Activated CD4-positive, alpha-beta T cell treated with anti-CD3 and anti-CD28 coated beads, Interleukin-2, amount 10 ng/mL, durations not matched to agents 7 days and 5 days (primary cell): ENCODE measurements around the gene LRTM2. TPM values are rescaled to one million over a fixed set of nuclear protein-coding genes. Genes with fewer than 3 reads are reported as not detected.

Source experiments
- CTCF ChIA-PET: fragments of 350-600 bp; sonication (Branson Sonifier 250); formaldehyde crosslinking; loops from one replicate; lab custom pipeline; 2021; ENCODE audit warnings: antibody characterized with exemption; lab: Charles Lee
- POLR2A ChIA-PET: fragments of 350-600 bp; sonication (Branson Sonifier 250); formaldehyde crosslinking; loops from one replicate; lab custom pipeline; 2021; ENCODE audit warnings: antibody characterized with exemption; lab: Charles Lee
- DNase-seq: peaks from one replicate; pipeline ENCODE4 v3.0.0-alpha.2; 2020
- H3K27ac Mint-ChIP-seq: one replicate; pipeline ENCODE4 v1.8.0; 2021; ENCODE audit warnings: mild to moderate bottlenecking, moderate library complexity, mixed read lengths
- H3K27me3 Mint-ChIP-seq: one replicate; pipeline ENCODE4 v1.8.0; 2021; ENCODE audit warnings: mixed read lengths
- H3K36me3 Mint-ChIP-seq: one replicate; pipeline ENCODE4 v1.8.0; 2021; ENCODE audit warnings: low read depth, mixed read lengths
- H3K4me1 Mint-ChIP-seq: one replicate; pipeline ENCODE4 v1.8.0; 2021; ENCODE audit warnings: mixed read lengths
- H3K4me3 Mint-ChIP-seq: one replicate; pipeline ENCODE4 v1.8.0; 2021; ENCODE audit warnings: mild to moderate bottlenecking, moderate library complexity, mixed read lengths
- H3K9me3 Mint-ChIP-seq: one replicate; pipeline ENCODE4 v1.8.0; 2021; ENCODE audit warnings: mixed read lengths
- total RNA-seq, 2 experiments: library from RNA; stranded (reverse); gene quantifications; one replicate each; pipeline ENCODE4 v1.2.3, GENCODE V29; 2021

The LRTM2 gene
- total RNA-seq, 2 experiments from 2014 or later = not detected

DNA sequence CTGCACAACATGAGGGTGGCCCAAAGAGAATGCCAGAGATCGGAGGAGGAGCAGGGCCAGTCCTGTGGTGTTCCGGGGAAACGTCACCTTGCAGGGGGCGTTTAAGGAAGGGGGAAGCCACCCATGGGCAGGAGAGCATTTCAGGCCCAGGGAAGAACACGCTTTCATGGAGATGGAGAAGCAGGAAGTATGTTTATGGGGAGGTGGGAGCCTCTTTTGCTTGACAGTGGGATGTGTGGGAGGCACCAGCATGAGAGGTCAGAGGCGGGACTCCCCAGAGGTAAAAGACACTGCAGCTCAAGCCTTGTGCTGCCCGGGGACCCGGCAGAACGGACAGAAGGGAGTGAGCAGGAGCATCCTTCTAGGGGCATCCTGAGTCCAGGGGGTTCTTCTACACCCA lies 1.3 kb upstream of the LRTM2 start:
- POLR2A ChIA-PET = no interaction called here
- Mint-ChIP-seq H3K4me1 (peaks cover 2% of the 10 kb centered on the region), H3K4me3 (no peak overlapping the region), H3K27me3 (peaks cover 27% of the 10 kb centered on the region), H3K27ac (no peak overlapping the region), H3K9me3 (no peaks in the 10 kb centered on the region), H3K36me3 (no peaks in the 10 kb centered on the region)
- DNase-seq = no peak
- CTCF ChIA-PET = no interaction called here

DNA sequence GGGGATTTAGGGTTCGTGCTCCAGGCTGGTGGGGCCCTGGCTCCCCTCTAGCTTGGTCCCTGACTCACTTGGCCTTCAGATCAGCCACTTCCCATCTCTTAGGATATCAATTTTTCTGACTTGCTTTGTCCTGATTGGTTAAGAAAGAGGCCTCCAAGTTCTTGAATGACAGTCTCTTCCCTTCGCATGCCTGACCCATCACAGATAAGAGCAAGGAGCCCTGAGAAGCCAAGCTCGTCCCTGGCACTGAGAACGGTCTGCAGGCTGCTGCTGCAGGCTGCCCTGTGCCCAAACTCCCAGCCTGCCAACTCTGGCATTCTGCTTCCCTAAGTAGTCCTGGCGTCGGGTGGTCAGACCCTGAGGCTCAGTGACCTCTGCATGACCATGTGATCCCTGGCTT lies 794 bp upstream of the LRTM2 start:
- peaks cover 2% of the 10 kb centered on the region for H3K4me1 Mint-ChIP-seq
- POLR2A ChIA-PET = no interaction called here

DNA sequence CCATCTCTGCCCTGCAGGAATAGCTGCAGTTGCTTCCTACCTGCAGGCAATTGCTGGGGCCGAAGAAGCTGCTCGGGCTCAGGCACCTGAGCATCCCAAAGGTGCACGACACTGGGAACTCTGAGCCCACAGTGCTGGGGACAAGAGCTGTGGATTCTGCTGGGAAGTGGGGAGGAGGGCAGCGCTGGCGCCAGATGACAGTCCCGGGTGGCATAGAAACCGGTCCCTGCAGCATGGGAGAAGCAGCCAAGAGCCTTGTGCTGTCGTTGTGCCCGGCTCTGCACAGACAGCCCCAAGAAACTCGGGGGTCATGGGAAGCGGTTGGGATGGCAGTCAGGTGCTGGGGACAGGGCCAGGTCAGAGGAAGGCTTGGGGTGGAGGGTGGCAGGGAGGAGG lies 529 bp downstream of the LRTM2 start:
- POLR2A ChIA-PET = no interaction called here
- H3K4me1 Mint-ChIP-seq = peaks cover 2% of the 10 kb centered on the region
- CTCF ChIA-PET = no interaction called here
- no peak overlapping the region for H3K4me3 Mint-ChIP-seq
- no peak for DNase-seq
- no peaks in the 10 kb centered on the region for H3K36me3 Mint-ChIP-seq
- no peaks in the 10 kb centered on the region for H3K9me3 Mint-ChIP-seq
- H3K27me3 Mint-ChIP-seq = peaks cover 23% of the 10 kb centered on the region
- no peak overlapping the region for H3K27ac Mint-ChIP-seq

More for the DNA sequence above, 794 bp upstream of the LRTM2 start:
- H3K9me3 Mint-ChIP-seq = no peaks in the 10 kb centered on the region
- H3K27me3 Mint-ChIP-seq = peaks cover 27% of the 10 kb centered on the region
- CTCF ChIA-PET = no interaction called here
- no peaks in the 10 kb centered on the region for H3K36me3 Mint-ChIP-seq
- no peak for DNase-seq
- no peak overlapping the region for H3K27ac Mint-ChIP-seq
- H3K4me3 Mint-ChIP-seq = no peak overlapping the region

DNA sequence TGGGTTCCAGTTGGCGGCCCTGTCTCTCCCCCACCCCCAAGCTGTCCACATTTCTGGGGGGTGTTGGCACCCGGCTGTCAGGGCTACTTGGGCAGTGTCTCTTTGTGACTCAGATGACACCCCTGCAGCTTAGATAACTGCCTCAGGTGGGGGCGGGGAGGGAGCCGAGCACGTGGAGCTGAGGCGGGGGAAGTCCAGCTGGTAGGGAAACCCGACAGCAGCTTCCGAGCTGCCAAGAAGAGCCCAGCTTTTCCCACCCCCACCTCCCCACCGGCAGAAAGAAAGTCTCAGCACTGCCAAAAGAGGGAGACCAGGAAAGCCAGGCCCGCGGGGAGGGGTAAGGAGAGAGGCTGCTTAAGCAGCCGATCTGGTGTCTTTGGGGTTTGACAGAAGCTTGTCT lies 1.4 kb downstream of the LRTM2 start:
- Mint-ChIP-seq H3K4me1 (peaks cover 2% of the 10 kb centered on the region), H3K9me3 (no peaks in the 10 kb centered on the region), H3K27me3 (peaks cover 23% of the 10 kb centered on the region), H3K36me3 (no peaks in the 10 kb centered on the region), H3K4me3 (no peak overlapping the region), H3K27ac (no peak overlapping the region)
- CTCF ChIA-PET = interaction anchor here (0.7 kb wide), 1 partner anchor 24 kb away, joined by 3 read pairs; no protein-coding TSS in a partner anchor
- no peak for DNase-seq
- POLR2A ChIA-PET = no interaction called here

DNA sequence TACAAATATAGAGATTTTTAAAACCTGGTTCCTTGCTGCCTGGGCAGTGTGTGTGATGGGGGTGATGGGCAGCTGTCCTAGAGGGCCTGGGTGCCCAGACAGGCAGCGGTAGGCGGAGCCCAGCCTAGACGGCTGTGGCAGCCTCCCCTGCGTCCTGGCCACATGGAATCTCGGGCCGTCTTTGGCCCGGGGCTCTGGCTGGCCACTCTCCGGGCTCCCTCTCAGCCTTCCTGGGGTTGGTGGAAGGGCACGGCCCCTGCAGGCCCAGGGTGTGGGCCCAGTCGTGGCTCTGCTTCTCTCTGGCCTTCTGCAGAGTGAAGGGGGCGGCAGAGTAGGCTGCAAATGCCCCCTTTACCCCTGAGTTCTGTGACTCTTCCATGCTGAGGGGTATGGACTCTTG lies 2.3 kb downstream of the LRTM2 start:
- CTCF ChIA-PET = no interaction called here
- H3K27ac Mint-ChIP-seq = no peak overlapping the region
- H3K4me1 Mint-ChIP-seq = peaks cover 2% of the 10 kb centered on the region
- no peak overlapping the region for H3K4me3 Mint-ChIP-seq
- H3K36me3 Mint-ChIP-seq = no peaks in the 10 kb centered on the region
- H3K9me3 Mint-ChIP-seq = no peaks in the 10 kb centered on the region
- peaks cover 23% of the 10 kb centered on the region for H3K27me3 Mint-ChIP-seq
- no peak for DNase-seq
- POLR2A ChIA-PET = no interaction called here

DNA sequence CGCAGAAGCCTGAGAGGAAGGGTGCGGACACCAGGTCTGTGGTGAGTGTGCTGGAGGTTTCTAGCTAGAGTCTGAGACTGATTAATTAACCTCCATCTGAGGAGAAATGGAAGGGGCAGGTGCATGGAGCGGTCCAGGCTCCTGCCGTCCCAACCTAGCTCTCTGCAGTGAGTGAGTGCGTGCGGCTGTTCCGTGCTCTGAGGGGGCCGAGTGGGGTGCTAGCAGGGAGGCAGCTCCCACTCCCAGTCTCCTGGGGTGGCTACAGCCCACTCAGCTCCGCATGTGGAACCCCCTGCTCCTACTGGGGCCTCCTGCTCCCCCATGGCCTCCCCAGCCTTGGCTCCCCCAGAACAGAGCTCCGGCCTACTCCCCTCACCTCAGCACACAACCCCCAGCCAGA lies 2.9 kb downstream of the LRTM2 start:
- no peak for DNase-seq
- POLR2A ChIA-PET = no interaction called here
- H3K4me1 Mint-ChIP-seq = peaks cover 2% of the 10 kb centered on the region
- no peak overlapping the region for H3K4me3 Mint-ChIP-seq
- peaks cover 23% of the 10 kb centered on the region for H3K27me3 Mint-ChIP-seq
- CTCF ChIA-PET = interaction anchor here (0.6 kb wide), 1 partner anchor 792 kb away, joined by 3 read pairs; no protein-coding TSS in a partner anchor
- H3K9me3 Mint-ChIP-seq = no peaks in the 10 kb centered on the region
- H3K27ac Mint-ChIP-seq = no peak overlapping the region
- H3K36me3 Mint-ChIP-seq = no peaks in the 10 kb centered on the region

DNA sequence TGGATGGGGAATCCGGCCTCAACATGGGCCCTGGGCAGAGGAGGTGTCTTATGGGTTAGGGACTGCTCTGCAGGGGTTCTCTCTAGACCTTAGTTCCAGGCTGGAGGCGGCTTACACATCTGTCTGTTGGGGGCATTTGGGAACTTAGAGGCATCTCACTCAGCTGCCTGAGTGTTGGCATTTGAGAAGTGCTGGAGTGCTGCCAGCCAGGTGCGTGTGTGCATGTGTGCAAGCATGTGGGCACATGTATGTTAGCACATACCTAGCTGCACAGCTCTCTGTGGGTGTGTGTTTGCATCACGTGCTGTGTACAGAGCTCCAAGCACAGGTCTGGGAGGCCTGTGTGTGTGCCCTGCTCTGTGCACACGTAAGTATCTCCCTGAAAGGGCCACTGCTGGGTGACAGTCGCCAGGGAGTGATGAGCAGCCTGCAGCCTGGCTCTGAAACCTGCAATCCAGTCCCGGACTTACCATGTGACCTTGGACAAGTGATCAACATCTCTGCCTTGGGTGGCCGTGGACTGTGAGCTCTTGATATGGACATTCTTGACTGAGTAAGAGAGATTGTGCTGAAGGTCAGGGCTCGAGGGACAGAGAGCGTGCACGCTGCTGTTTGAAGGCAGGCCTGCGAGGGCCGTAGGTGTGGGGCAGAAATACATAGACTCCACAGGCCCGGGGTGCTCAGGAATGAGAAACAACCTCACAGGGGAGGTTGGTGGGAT lies 5.2 kb downstream of the LRTM2 start:
- ChIA-PET CTCF (no interaction called here), POLR2A (no interaction called here)
- no peak overlapping the region for H3K27ac Mint-ChIP-seq
- no peaks in the 10 kb centered on the region for H3K9me3 Mint-ChIP-seq
- no peak overlapping the region for H3K4me3 Mint-ChIP-seq
- peaks cover 9% of the 10 kb centered on the region for H3K27me3 Mint-ChIP-seq
- DNase-seq = no peak
- no peaks in the 10 kb centered on the region for H3K36me3 Mint-ChIP-seq
- H3K4me1 Mint-ChIP-seq = no peaks in the 10 kb centered on the region

DNA sequence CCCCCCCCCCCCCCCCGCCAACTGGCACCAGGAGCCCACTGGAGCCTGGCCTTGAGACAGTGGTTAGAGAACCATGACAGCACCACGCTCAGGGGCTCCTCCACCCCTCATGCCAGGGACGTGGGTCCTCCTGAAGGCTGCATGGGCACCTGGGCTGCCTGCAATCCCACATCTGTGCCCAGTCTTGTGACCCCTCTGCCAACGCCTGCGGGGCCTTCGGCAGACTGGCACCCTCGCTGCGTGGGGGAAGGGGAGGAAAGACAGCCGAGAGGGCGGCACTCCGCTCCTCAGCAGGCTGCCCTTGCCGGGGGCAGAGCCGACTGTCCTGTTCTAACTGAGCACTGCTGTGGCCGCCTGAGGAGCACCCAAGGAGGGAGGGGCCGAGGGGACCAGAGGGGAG lies 6.0 kb downstream of the LRTM2 start:
- Mint-ChIP-seq H3K4me1 (no peaks in the 10 kb centered on the region), H3K36me3 (no peaks in the 10 kb centered on the region), H3K27me3 (peaks cover 8% of the 10 kb centered on the region), H3K9me3 (no peaks in the 10 kb centered on the region), H3K4me3 (no peak overlapping the region), H3K27ac (no peak overlapping the region)
- DNase-seq = no peak
- CTCF ChIA-PET = no interaction called here
- POLR2A ChIA-PET = no interaction called here

DNA sequence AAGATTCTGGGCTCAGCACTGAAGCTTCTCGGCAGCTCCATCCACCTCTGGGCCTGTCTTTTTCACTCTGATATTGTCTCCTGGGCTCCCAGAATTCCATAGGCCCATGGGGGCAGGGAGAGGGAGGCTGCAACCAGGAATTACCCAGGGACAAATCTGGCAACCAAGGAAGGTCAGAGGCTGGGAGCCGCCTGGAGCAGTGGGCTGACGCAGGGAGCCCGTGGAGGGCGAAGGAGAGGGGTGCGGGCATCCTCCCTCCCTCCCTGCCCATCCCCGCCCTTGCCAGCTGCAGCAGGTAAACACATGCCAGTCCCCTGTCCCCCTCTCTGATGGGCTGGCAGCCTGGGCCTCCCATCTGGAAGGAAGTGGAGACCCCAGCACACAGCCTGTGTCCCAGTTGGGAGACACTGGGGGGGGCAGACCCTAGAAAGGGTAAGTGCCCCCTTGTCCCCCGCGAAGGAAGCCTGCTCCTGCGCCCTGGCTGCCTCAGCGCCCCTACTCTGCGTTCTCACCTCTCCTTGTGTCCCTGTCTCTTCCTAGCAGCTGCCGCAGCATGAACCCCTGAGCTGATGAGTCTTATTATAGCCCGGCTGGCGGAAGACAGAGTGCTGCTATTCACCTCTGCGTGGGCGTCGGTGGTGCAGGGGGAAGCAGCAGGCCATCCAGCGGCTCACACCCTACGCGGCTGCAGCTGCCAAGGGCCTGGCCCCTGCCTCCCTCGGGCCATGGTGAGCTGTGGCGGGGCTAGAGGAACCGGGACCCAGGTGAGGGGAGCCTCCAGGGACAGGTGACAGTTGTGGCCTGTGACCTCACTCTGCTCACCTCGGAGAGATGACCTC lies 6.7 kb downstream of the LRTM2 start:
- peaks cover 13% of the 10 kb centered on the region for H3K27me3 Mint-ChIP-seq
- H3K4me3 Mint-ChIP-seq = no peak overlapping the region
- no peak overlapping the region for H3K27ac Mint-ChIP-seq
- ChIA-PET POLR2A (no interaction called here), CTCF (no interaction called here)
- no peak for DNase-seq
- H3K9me3 Mint-ChIP-seq = no peaks in the 10 kb centered on the region
- no peaks in the 10 kb centered on the region for H3K36me3 Mint-ChIP-seq
- no peaks in the 10 kb centered on the region for H3K4me1 Mint-ChIP-seq

DNA sequence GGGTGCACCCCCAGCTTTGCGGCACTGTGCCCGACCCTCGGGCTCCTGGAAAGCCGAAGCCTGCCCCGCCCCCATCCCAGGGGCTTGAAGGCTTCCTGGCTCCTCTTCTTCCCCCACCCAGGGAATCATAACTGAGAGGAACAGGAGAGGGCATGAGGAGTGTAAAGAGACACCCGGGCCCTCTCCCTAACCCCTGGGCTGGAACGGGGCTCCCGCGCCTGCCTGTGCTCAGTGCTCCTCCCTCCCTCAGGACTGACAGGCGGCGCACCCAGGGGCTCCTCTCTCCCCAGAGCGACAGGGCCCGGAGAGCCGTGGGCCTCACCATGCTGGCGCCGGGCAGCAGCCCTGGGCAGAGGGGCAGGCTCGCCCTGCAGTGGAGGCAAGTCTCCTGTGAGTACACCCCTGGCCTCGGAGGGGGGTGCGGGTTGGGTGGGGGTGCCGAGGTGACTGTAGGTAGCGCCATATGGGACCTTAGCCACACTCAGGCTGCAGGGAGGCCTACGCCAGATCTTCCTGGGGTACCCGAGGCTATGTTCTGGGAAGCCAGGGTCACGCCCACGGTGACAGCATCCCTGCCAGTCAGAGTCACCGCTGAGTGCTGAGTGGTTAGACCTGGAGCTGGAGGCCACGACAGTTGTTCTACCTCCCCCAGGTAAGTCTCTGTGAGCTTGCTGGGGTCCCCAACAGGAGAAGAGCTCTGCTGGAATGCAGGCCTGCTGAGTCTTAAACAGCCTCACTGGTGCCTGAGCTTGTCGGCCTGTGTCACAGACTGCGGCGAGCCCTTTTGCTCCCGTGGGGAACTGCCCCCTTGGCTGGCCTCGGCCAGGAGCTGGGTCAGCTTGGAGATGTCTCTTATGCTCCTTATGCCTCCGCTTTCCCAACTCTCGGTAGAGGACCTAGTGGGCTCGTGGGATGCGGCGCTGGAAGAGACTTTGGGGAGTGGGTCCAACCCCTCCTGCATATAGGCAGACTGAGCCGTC lies 7.8 kb downstream of the LRTM2 start:
- Mint-ChIP-seq H3K4me3 (no peak overlapping the region), H3K27me3 (peaks cover 16% of the 10 kb centered on the region), H3K4me1 (no peaks in the 10 kb centered on the region), H3K27ac (no peak overlapping the region), H3K36me3 (no peaks in the 10 kb centered on the region), H3K9me3 (no peaks in the 10 kb centered on the region)
- POLR2A ChIA-PET = no interaction called here
- DNase-seq = no peak
- CTCF ChIA-PET = no interaction called here

DNA sequence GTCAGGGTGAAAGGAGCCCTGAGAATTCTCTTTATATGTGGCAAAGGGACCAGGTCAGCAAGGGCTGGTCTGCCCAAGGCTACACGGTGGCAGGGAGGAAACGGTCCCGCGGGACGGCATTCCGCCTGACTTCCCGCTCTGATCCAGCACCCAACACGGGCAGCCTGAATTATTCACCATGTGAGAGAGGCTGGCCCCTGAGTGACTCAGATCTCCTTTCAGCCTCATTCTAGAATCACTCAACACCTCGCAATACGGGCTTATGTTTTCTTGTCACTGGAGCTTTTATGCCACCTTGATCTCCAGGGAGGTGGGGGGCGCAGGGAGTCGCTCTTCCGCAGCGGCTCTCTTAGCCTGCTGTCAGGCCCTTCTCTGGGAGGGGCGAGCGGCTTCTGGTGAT lies 8.5 kb downstream of the LRTM2 start:
- no peaks in the 10 kb centered on the region for H3K9me3 Mint-ChIP-seq
- CTCF ChIA-PET = no interaction called here
- H3K4me3 Mint-ChIP-seq = no peak overlapping the region
- no peak for DNase-seq
- H3K4me1 Mint-ChIP-seq = no peaks in the 10 kb centered on the region
- H3K27me3 Mint-ChIP-seq = peaks cover 16% of the 10 kb centered on the region
- POLR2A ChIA-PET = no interaction called here
- H3K36me3 Mint-ChIP-seq = no peaks in the 10 kb centered on the region
- H3K27ac Mint-ChIP-seq = no peak overlapping the region

DNA sequence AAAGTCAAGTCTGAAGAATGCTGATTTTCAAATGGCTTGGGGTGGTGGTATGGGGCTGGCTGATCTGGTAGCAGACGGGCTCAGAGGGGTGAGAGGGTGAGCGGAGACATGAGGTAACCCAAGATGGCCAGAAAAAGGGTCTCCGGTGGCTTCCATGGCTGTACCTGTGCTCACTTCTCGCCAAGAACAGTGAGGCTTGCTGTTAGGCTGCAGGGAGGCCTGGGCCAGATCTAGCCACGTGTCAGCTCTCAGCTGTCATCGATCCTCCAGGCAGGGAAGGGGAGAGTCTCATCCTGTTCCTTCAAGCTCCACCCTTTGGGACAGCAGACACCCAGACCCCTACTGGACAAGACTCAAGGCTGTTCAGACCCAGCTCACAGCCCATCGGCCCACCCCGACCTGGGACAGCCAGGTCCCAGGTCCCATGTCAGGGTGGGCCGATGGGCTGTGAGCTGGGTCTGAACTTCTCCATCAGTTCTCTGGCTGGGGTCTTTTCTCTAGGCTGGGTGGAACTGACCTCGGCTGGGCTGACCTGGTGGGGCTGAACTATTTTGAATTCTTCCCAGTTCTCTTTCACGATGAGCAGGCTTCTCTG lies 9.0 kb downstream of the LRTM2 start:
- ChIA-PET POLR2A (no interaction called here), CTCF (no interaction called here)
- Mint-ChIP-seq H3K4me3 (no peak overlapping the region), H3K9me3 (no peaks in the 10 kb centered on the region), H3K27me3 (peaks cover 16% of the 10 kb centered on the region), H3K36me3 (no peaks in the 10 kb centered on the region), H3K27ac (no peak overlapping the region), H3K4me1 (no peaks in the 10 kb centered on the region)
- no peak for DNase-seq
